Suprapubic skin (tissue), 4 donors: Measurements from ENCODE around the gene RFPL1.
"Not testable (repeated sequence)": the region's sequence is repeated elsewhere in the genome, so short reads cannot be mapped to it uniquely, and the experiment has no call there.

Source experiments
- POLR2A ChIP-seq, 2 donors: fragments of 450-650 bp; IDR thresholded peaks; one replicate each; pipeline ENCODE4 v1.6.1; 2017; ENCODE audit warnings: antibody characterized with exemption in 2 of 2, mild to moderate bottlenecking in 2 of 2, moderate library complexity in 2 of 2
- POLR2AphosphoS5 ChIP-seq, 3 donors: sonication (generic); formaldehyde crosslinking; IDR thresholded peaks; one replicate each; pipeline ENCODE4 v1.6.1; 2017; ENCODE audit warnings: antibody characterized with exemption in 3 of 3
- TF ChIP-seq, protein P1 (sequence below), 2 donors: fragments of 200-600 bp in 1 of 2; fragments of 450-650 bp in 1 of 2; sonication (generic) in 1 of 2; IDR thresholded peaks; one replicate each; pipeline ENCODE4 v1.5.1; 2016 to 2019; ENCODE audit warnings: antibody characterized with exemption in 2 of 2, mild to moderate bottlenecking in 1 of 2, moderate library complexity in 1 of 2

DNA sequence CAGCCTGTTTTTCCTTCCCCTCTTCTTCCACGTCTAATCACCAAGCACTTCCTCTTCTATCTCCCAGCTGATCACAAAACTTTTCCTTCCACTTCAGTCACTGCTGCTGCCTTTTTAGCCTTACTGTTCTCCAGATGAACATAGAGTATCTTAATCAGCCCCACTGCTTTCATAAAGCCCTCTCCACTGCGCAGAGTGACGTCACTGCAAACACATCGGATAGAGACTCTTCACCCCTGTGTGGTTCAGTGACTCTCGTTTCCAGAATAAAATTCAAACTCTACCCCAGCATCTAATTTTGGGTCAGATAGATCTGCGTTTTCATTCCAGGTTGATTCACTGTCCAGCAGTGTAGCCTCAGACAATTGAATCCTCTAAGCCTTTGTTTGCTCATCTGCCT, 36.8 kb upstream of the RFPL1 start:
- TF ChIP-seq POLR2A, POLR2AphosphoS5 (IDR thresholded peaks at IDR 0.05): not testable (repeated sequence)
- TF ChIP-seq, protein P1, sequence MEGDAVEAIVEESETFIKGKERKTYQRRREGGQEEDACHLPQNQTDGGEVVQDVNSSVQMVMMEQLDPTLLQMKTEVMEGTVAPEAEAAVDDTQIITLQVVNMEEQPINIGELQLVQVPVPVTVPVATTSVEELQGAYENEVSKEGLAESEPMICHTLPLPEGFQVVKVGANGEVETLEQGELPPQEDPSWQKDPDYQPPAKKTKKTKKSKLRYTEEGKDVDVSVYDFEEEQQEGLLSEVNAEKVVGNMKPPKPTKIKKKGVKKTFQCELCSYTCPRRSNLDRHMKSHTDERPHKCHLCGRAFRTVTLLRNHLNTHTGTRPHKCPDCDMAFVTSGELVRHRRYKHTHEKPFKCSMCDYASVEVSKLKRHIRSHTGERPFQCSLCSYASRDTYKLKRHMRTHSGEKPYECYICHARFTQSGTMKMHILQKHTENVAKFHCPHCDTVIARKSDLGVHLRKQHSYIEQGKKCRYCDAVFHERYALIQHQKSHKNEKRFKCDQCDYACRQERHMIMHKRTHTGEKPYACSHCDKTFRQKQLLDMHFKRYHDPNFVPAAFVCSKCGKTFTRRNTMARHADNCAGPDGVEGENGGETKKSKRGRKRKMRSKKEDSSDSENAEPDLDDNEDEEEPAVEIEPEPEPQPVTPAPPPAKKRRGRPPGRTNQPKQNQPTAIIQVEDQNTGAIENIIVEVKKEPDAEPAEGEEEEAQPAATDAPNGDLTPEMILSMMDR (IDR thresholded peaks at IDR 0.05) = not testable (repeated sequence)
